Putamen (tissue), 1 donor: ENCODE results near the gene IL5.
A peak's percentile ranks its signal among the peaks of the same experiment; 100 is the strongest.

ENCODE experiments used
- DNase-seq: peaks from one replicate; pipeline ENCODE4 v3.0.0-alpha.2; 2016; ENCODE audit warnings: low spot score

Gene IL5

DNA sequence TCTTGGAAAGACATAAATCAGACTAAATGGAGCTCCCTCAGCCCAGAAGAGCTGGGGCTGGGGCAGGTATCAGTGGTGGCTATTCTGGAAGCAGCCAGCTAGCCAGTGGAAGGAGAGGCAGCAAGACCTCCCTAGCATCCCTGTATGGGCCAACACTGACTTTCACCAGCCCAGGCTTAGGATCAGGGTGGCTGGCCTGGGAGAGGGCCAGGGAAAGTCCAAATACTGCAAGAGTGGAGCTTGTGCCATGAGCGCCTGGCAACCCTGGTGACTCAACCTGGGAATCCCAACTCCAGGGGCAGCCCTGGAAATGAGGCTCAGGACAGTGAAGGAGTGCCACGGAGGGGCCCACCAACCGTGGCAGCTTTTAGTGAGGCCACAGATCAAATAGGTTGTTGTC is 45.2 kb downstream of the IL5 start:
- DNase-seq, result no peak

DNA sequence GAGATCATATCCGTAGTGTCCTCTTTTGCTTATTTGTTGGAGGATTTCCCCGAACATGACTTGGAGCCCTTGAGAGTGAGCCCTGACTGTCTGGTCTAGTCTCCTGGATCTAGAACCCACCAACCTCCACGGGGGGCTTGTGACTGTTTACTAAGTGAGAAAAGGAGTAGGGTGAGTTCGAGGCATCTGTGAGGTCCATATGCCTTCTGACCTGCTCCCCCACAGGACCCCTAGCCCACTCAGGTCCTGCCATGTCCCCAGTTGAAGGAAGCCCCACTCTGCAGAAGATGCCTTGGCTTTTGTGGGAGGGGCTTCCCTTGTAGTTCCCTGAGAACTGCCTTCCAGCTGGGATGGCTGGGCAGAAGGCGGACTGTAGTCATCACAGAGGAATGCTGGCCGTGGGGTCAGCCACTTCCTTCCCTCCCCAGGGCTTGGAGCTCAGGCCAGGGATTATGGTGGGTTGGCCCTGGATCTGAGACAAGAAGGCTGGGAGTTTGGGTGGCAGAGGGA is 45.8 kb downstream of the IL5 start:
- DNase-seq, result no peak

DNA sequence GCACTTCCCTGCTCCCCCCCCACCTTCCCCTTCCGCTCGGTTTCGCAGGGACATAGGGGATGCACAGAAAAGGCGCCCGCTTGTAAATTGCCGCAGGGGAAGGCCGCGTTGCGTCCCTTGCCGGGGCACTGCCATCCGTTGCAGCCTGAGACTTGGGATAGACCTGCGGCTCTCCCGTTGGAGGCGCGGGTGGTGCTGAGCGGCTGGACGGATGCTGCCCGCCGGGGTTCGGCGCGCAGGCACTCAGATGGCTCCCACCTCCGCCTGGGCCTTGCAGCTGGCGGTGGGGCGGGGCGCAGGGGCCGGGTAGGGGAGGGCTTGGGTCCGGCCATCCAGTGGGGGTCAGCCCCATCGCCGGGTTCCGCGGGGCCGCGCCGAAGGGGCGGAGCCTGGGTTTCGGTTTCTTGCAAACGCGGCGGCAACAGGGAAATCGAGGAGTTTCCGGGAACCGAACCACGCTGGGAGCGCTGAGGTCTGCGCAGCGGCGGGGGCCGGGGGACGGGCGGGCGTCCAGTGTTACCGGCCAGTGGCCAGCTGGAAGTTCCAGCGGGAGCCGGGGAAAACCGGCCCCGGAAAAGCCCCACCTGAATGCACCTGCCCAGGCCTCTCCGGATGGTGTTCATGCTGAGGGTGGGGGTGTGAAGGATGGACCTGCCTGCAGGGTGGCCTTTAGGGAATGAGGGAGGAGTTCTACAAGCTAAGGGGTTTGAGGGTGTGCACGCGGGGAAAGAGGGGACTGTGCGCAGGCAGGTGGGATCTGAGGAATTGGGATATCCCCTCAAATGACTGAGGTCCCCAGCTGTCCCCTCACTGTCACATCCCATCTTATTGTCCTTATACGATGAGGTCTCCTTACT is 46.5 kb downstream of the IL5 start:
- DNase-seq, result peak; percentile 65

DNA sequence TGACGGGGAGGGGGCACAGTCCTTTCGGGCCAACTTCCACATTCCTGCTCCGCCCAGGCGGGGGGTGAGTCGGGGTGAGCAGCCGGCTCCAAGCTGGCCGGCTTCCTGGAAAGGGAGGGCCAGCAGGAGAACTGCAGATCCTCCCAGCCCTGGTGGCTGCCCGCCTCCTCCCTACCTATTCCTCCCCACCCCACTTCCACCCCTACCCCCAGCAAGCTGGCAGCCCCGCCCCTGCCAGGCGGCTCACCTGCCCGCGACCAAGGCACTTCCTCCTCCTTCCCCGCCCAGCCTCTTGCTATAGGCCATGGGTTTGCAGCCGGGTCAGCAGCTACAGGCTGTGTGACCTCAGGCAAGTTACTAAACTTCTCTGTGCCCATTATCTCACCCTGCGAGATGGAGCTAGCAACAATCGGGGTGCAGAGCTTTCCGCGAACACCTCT is 47.1 kb downstream of the IL5 start:
- DNase-seq, result peak; percentile 70

DNA sequence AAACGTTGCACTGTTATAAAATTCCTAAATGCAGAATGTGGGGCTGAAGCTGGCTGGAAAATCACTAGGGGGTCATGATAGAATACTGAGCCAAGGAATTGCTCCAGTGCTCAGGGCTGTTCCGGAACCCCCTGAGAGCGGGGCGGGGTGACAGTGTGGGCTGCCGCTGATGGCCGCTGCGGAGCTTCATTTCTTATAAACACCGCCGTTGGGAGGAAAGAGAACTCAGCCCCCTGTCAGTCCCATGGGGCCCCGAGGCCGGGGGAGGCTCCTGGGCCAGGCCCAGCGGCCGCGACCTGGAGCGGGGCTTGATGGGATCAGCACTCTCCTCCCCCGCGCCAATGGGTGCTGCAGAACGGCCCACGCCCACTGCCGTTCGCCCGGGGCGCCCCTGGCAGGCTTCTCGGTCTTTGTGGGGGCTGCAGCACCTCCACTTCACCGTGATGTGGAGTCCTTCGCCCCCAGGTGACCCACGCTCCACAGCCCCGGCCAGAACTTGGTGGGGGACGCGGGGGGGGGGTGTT is 47.6 kb downstream of the IL5 start:
- peak; percentile 68 for DNase-seq

DNA sequence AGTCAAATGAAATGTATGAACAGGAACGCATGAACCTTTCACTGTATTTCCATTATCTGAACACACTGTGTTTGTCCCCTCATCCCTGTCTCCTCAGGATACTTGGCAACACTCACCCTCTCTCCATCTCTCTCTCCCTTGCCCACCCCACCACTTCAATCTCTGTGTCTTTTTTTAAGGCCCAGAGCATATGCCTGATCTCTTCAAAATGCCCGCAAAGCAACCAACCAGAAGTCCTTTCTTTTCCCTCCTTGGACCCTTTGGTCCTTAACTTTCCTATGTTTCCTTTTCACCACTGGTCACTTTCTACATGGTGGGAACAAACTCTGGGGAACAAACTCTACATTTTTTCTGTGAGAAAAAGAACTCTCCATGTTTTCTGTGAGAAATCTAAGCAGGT is 49.5 kb downstream of the IL5 start:
- DNase-seq, result no peak

DNA sequence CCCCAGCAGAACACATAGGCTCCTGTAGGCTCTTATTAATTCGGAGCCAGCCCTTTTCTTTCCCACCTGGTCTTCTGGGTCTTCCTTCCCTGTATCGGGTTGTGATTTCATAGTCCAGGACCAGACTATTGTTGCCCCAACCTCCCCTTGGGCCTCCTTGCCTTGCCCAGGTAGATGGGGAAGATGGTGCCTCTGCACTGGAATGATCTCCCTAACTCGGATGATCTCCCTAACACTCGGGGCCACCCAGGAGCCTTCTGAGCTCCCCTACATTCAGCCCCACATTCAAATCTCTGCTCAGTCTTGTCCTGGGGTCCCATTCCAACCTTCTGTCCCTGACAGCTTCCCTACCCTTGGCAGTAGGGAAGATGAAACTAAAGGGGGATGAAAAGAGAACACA is 50.1 kb downstream of the IL5 start:
- DNase-seq, result no peak

DNA sequence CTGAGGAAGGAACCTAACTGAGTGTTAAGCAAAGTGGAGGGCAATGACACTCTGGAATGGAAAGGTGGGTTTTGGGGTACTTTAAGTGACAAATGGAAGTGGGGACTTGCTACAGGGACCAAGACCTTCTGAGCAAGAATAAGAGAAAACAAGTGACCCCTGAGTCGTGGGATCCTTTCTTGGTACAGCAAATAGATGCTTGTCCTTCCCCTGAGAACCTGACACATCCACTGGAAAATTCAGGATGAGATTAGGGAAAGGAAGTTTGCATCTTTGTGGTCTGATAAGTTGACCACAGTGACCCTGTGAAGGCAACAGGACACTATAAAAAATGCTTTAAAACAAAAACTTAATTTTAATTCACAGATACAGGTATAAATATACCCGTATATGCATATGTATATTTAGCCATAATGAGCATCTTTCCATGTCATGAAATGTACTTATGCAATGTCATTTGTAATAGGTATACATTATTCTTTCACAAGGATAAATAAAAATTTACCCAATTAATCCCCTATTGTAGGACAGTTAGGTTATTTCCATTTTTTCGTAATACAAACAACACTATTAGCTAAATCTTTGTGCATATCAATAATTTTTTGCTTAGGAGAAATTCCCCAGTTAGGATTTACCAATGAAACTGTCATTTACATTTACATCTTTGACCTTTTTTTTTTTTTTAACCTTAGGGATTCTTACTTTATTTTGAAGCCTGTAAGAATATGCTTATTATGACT is 50.8 kb downstream of the IL5 start:
- DNase-seq, result no peak
